ENCODE data around the gene WASHC2A.
"Not testable (repeated sequence)": the region's sequence is repeated elsewhere in the genome, so short reads cannot be mapped to it uniquely, and the experiment has no call there.

GRCh38 chr10:50051995-50052660, 15.6 kb upstream of the WASHC2A start:
- TF ChIP-seq, protein P1, sequence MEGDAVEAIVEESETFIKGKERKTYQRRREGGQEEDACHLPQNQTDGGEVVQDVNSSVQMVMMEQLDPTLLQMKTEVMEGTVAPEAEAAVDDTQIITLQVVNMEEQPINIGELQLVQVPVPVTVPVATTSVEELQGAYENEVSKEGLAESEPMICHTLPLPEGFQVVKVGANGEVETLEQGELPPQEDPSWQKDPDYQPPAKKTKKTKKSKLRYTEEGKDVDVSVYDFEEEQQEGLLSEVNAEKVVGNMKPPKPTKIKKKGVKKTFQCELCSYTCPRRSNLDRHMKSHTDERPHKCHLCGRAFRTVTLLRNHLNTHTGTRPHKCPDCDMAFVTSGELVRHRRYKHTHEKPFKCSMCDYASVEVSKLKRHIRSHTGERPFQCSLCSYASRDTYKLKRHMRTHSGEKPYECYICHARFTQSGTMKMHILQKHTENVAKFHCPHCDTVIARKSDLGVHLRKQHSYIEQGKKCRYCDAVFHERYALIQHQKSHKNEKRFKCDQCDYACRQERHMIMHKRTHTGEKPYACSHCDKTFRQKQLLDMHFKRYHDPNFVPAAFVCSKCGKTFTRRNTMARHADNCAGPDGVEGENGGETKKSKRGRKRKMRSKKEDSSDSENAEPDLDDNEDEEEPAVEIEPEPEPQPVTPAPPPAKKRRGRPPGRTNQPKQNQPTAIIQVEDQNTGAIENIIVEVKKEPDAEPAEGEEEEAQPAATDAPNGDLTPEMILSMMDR (optimal IDR thresholded peaks at IDR 0.05 in 1 of 3, IDR thresholded peaks at IDR 0.05 in 1 of 3, conservative IDR thresholded peaks at IDR 0.05 in 1 of 3; ENCODE audit: extremely low read depth in 1 of 3, insufficient read depth in 2 of 3, low read length in 3 of 3), result not testable (repeated sequence)
- TF ChIP-seq EZH2 (IDR thresholded peaks at IDR 0.05; ENCODE audit: low read length), result not testable (repeated sequence)

Data from keratinocyte (primary cell).